Trophoblast cell (in vitro differentiated cells and primary cell): ENCODE measurements around the gene AKAP13.

Experiments used
- DNase-seq, 2 donors: peaks; one replicate each; pipeline ENCODE4 v3.0.0-alpha.2; 2016
- H2AFZ ChIP-seq: 2 replicates; pipeline ENCODE4 v1.6.1; 2013; ENCODE audit warnings: low read length, moderate library complexity, mild to moderate bottlenecking; ENCODE audit not compliant: insufficient read depth, poor library complexity
- H2AK5ac ChIP-seq: 2 replicates; pipeline ENCODE4 v1.6.1; 2013; ENCODE audit warnings: mild to moderate bottlenecking, low read length
- H2BK120ac ChIP-seq: 2 replicates; pipeline ENCODE4 v1.6.1; 2013; ENCODE audit warnings: low read length, mild to moderate bottlenecking, moderate library complexity; ENCODE audit not compliant: insufficient read depth, poor library complexity
- H2BK12ac ChIP-seq: 2 replicates; pipeline ENCODE4 v1.6.1; 2013; ENCODE audit warnings: mild to moderate bottlenecking, low read length, moderate library complexity
- H2BK5ac ChIP-seq: 2 replicates; pipeline ENCODE4 v1.6.1; 2013; ENCODE audit warnings: low read length, low read depth, moderate library complexity, mild to moderate bottlenecking; ENCODE audit not compliant: poor library complexity
- H3K14ac ChIP-seq: 2 replicates; pipeline ENCODE4 v1.6.1; 2013; ENCODE audit warnings: mild to moderate bottlenecking, low read length
- H3K18ac ChIP-seq: 2 replicates; pipeline ENCODE4 v1.6.1; 2013; ENCODE audit warnings: mild to moderate bottlenecking, low read length
- H3K23ac ChIP-seq: 2 replicates; pipeline ENCODE4 v1.6.1; 2013; ENCODE audit warnings: low read length
- H3K27ac ChIP-seq: 2 replicates; pipeline ENCODE4 v1.5.1; 2013; ENCODE audit warnings: low read depth, mild to moderate bottlenecking, inconsistent platforms, low read length, moderate library complexity
- H3K27me3 ChIP-seq: 2 replicates; pipeline ENCODE4 v1.6.1; 2013; ENCODE audit warnings: inconsistent platforms, mild to moderate bottlenecking, low read length, moderate library complexity; ENCODE audit not compliant: insufficient read depth
- H3K36me3 ChIP-seq, 2 experiments: 1 replicate in 1 of 2; 2 replicates in 1 of 2; pipeline ENCODE4 v1.6.1; 2013; ENCODE audit warnings: low read length in 2 of 2, mild to moderate bottlenecking in 2 of 2, moderate library complexity in 1 of 2; ENCODE audit not compliant: insufficient read depth in 2 of 2, control insufficient read depth in 1 of 2
- H3K4ac ChIP-seq: 2 replicates; pipeline ENCODE4 v1.6.1; 2013; ENCODE audit warnings: low read depth, mild to moderate bottlenecking, low read length, moderate library complexity
- H3K4me1 ChIP-seq, 2 experiments: 1 replicate in 1 of 2; 2 replicates in 1 of 2; pipeline ENCODE4 v1.6.1; 2013; ENCODE audit warnings: low read length in 2 of 2, mild to moderate bottlenecking in 2 of 2, moderate library complexity in 1 of 2; ENCODE audit not compliant: insufficient read depth in 2 of 2, control insufficient read depth in 1 of 2
- H3K4me2 ChIP-seq: 2 replicates; pipeline ENCODE4 v1.6.1; 2013; ENCODE audit warnings: inconsistent platforms, mild to moderate bottlenecking, low read length, moderate library complexity
- H3K4me3 ChIP-seq: 2 replicates; pipeline ENCODE4 v1.5.1; 2013; ENCODE audit warnings: mild to moderate bottlenecking, low read depth, low read length, inconsistent platforms
- H3K79me1 ChIP-seq: one replicate; pipeline ENCODE4 v1.6.1; 2013; ENCODE audit warnings: low read length
- H3K79me2 ChIP-seq: 2 replicates; pipeline ENCODE4 v1.6.1; 2013; ENCODE audit warnings: low read length, mild to moderate bottlenecking; ENCODE audit not compliant: control insufficient read depth, insufficient read depth, poor library complexity
- H3K9ac ChIP-seq: 2 replicates; pipeline ENCODE4 v1.6.1; 2013; ENCODE audit warnings: mild to moderate bottlenecking, low read length
- H3K9me3 ChIP-seq: 2 replicates; pipeline ENCODE4 v1.6.1; 2013; ENCODE audit warnings: low read depth, mild to moderate bottlenecking, control low read depth, inconsistent platforms, low read length; ENCODE audit not compliant: insufficient read depth
- H4K12ac ChIP-seq: 2 replicates; pipeline ENCODE4 v1.6.1; 2013; ENCODE audit warnings: low read depth, mild to moderate bottlenecking, low read length, moderate library complexity
- H4K8ac ChIP-seq: 2 replicates; pipeline ENCODE4 v1.6.1; 2013; ENCODE audit warnings: low read depth, mild to moderate bottlenecking, low read length, moderate library complexity
- H4K91ac ChIP-seq: one replicate; pipeline ENCODE4 v1.6.1; 2013; ENCODE audit warnings: low read depth, mild to moderate bottlenecking, low read length, moderate library complexity
- WGBS: extraction: QIAGEN DNeasy Blood & Tissue Kit; methylation state at CpG from one replicate; pipeline ENCODE4 v1.1.7; 2013; ENCODE audit warnings: missing lambda C conversion rate; ENCODE audit not compliant: insufficient read length, insufficient coverage; ENCODE audit errors: extremely low coverage; 5-methylcytosine and 5-hydroxymethylcytosine counted together

Gene AKAP13

GRCh38 chr15:85671156-85671555 lies 290.8 kb downstream of the AKAP13 start:
- H3K4ac ChIP-seq: no peak overlapping the region
- no peak overlapping the region for H4K12ac ChIP-seq
- WGBS: no CpG with 5 or more reads among the region's 1 CpG

GRCh38 chr15:85672332-85673084 lies 292.1 kb downstream of the AKAP13 start:
- no peak overlapping the region for H2AFZ ChIP-seq
- H2BK12ac ChIP-seq: no peak overlapping the region
- no peaks in the 10 kb centered on the region for H3K79me1 ChIP-seq
- H4K91ac ChIP-seq: no peak overlapping the region
- H3K36me3 ChIP-seq: peaks cover 0 to 6% of the 10 kb centered on the region in 2 experiments
- no peak overlapping the region for H4K12ac ChIP-seq
- no peak overlapping the region for H2BK5ac ChIP-seq
- H3K23ac ChIP-seq: no peak overlapping the region
- H3K14ac ChIP-seq: no peak overlapping the region
- no peak overlapping the region for H3K9ac ChIP-seq
- H3K27ac ChIP-seq: no peak overlapping the region
- no peaks in the 10 kb centered on the region for H3K9me3 ChIP-seq
- H2AK5ac ChIP-seq: no peak overlapping the region
- no peaks in the 10 kb centered on the region for H3K79me2 ChIP-seq
- H3K27me3 ChIP-seq: no peaks in the 10 kb centered on the region
- no peak overlapping the region for H3K4ac ChIP-seq
- H3K4me2 ChIP-seq: no peak overlapping the region
- no peak overlapping the region for H2BK120ac ChIP-seq
- H3K4me1 ChIP-seq: peaks cover 0 to 2% of the 10 kb centered on the region in 2 experiments
- H4K8ac ChIP-seq: no peak overlapping the region
- no peak overlapping the region for H3K4me3 ChIP-seq
- DNase-seq: no peak
- no CpG with 5 or more reads among the region's 1 CpG for WGBS
- no peak overlapping the region for H3K18ac ChIP-seq

More at GRCh38 chr15:85671156-85671555, 290.8 kb downstream of the AKAP13 start:
- no peak for DNase-seq
- H3K4me1 ChIP-seq: peaks cover 0 to 2% of the 10 kb centered on the region in 2 experiments
- H4K91ac ChIP-seq: no peak overlapping the region
- H3K4me2 ChIP-seq: no peak overlapping the region
- no peaks in the 10 kb centered on the region for H3K27me3 ChIP-seq
- no peak overlapping the region for H3K14ac ChIP-seq
- no peak overlapping the region for H4K8ac ChIP-seq
- H3K9ac ChIP-seq: no peak overlapping the region
- no peak overlapping the region for H2BK120ac ChIP-seq
- H3K23ac ChIP-seq: no peak overlapping the region
- no peaks in the 10 kb centered on the region for H3K79me1 ChIP-seq
- peak overlapping the region; percentile 57 for H3K4me3 ChIP-seq
- no peak overlapping the region for H3K27ac ChIP-seq
- no peaks in the 10 kb centered on the region for H3K79me2 ChIP-seq
- no peaks in the 10 kb centered on the region for H3K9me3 ChIP-seq
- H2AFZ ChIP-seq: no peak overlapping the region
- H3K18ac ChIP-seq: no peak overlapping the region
- H2BK12ac ChIP-seq: no peak overlapping the region
- H2AK5ac ChIP-seq: no peak overlapping the region
- peaks cover 2 to 6% of the 10 kb centered on the region in 2 experiments for H3K36me3 ChIP-seq
- H2BK5ac ChIP-seq: no peak overlapping the region

GRCh38 chr15:85673326-85673725 lies 292.9 kb downstream of the AKAP13 start:
- Histone ChIP-seq H3K4ac (no peak overlapping the region), H3K4me3 (no peak overlapping the region), H2AFZ (no peak overlapping the region), H3K4me1 (peaks cover 0 to 2% of the 10 kb centered on the region in 2 experiments), H3K36me3 (peaks cover 0 to 6% of the 10 kb centered on the region in 2 experiments), H3K14ac (no peak overlapping the region), H2BK12ac (no peak overlapping the region), H3K27me3 (no peaks in the 10 kb centered on the region), H2BK120ac (no peak overlapping the region), H4K8ac (no peak overlapping the region), H2AK5ac (no peak overlapping the region), H2BK5ac (no peak overlapping the region), H3K9me3 (no peaks in the 10 kb centered on the region), H4K12ac (no peak overlapping the region), H3K9ac (no peak overlapping the region), H3K79me2 (no peaks in the 10 kb centered on the region), H3K18ac (no peak overlapping the region), H3K4me2 (no peak overlapping the region), H4K91ac (no peak overlapping the region), H3K27ac (no peak overlapping the region), H3K23ac (no peak overlapping the region), H3K79me1 (no peaks in the 10 kb centered on the region)
- WGBS: no CpG with 5 or more reads among the region's 5 CpGs
- DNase-seq: no peak

- Histone ChIP-seq H3K4me2 (no peak overlapping the region), H3K14ac (no peak overlapping the region), H4K8ac (no peak overlapping the region), H3K36me3 (peaks cover 0 to 4% of the 10 kb centered on the region in 2 experiments), H3K79me1 (no peaks in the 10 kb centered on the region), H4K91ac (no peak overlapping the region), H3K27me3 (no peaks in the 10 kb centered on the region), H3K18ac (no peak overlapping the region), H3K79me2 (no peaks in the 10 kb centered on the region), H3K9me3 (no peaks in the 10 kb centered on the region), H3K23ac (no peak overlapping the region), H2BK120ac (no peak overlapping the region), H2AFZ (no peak overlapping the region), H2BK5ac (no peak overlapping the region), H2BK12ac (no peak overlapping the region), H3K4ac (no peak overlapping the region), H3K4me1 (peaks cover 0 to 2% of the 10 kb centered on the region in 2 experiments), H3K9ac (no peak overlapping the region), H4K12ac (no peak overlapping the region), H3K4me3 (no peak overlapping the region), H2AK5ac (no peak overlapping the region), H3K27ac (no peak overlapping the region)
- DNase-seq: peak; percentile 77 to 94
- 100% methylated on average over 1 of the region's 9 CpGs for WGBS
These were observed 296.1 kb downstream of the AKAP13 start for GRCh38 chr15:85676342-85677098.
